ENCODE measurements around the gene OR4F15.
"Not testable (repeated sequence)": the region's sequence is repeated elsewhere in the genome, so short reads cannot be mapped to it uniquely, and the experiment has no call there.

OR4F15 gene

DNA sequence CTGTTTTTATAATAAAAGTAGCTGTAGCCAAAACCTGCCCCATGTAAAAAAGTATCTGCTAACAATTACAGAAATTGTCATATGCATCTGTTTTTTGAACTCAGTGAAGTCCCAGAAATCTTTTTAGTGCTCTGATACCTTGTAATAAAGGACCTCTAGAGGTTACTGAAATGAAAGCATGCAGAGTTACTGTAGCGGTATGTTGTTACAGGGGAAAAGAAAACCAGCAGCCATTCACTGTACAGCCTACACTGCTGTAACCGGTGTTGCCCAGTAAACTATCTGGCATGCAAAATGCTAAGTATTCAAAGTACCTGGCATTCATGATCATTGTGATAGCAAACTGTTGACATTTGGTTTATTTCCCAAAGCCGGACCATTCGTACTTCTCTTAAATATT, 21.3 kb upstream of the OR4F15 start:
- H3K4me1 Mint-ChIP-seq, H3K4me3 Mint-ChIP-seq, DNase-seq, H3K27ac Mint-ChIP-seq, ATAC-seq, H3K27me3 Mint-ChIP-seq, H3K9me3 Mint-ChIP-seq: not testable (repeated sequence)

GRCh38 chr15:101793981-101794380, 18.0 kb upstream of the OR4F15 start:
- not testable (repeated sequence) for H3K4me1 Mint-ChIP-seq, ATAC-seq, H3K27ac Mint-ChIP-seq, H3K4me3 Mint-ChIP-seq, H3K9me3 Mint-ChIP-seq, DNase-seq
- peaks cover 14% of the 10 kb centered on the region for H3K27me3 Mint-ChIP-seq

GRCh38 chr15:101795455-101795854, 16.5 kb upstream of the OR4F15 start:
- Mint-ChIP-seq H3K4me1 (no peaks in the 10 kb centered on the region), H3K4me3 (no peak overlapping the region), H3K9me3 (no peaks in the 10 kb centered on the region), H3K27ac (no peak overlapping the region), H3K27me3 (peaks cover 14% of the 10 kb centered on the region)
- DNase-seq (no peak), ATAC-seq (no peak)

DNA sequence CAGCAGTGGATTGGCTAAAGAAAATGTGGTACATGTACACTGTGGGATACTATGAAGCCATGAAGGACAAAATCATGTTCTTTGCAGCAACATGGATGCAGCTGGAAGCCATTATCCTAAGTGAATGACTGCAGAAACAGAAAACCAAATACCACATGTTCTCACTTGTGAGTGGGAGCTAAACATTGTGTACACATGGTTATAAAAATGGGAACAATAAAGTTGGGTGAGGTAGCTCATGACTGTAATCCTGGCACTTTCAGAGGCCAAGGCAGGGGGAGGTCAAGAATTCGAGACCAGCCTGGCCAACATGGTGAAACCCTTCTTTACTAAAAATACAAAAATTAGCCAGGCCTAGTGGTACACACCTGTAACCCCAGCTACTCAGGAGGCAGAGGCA, 12.3 kb upstream of the OR4F15 start:
- Mint-ChIP-seq H3K4me3 (no peak overlapping the region), H3K9me3 (no peaks in the 10 kb centered on the region), H3K27me3 (peaks cover 36% of the 10 kb centered on the region), H3K4me1 (no peaks in the 10 kb centered on the region), H3K27ac (no peak overlapping the region)
- DNase-seq (no peak), ATAC-seq (no peak)

GRCh38 chr15:101801048-101801447, 11.0 kb upstream of the OR4F15 start:
- ATAC-seq (no peak), DNase-seq (no peak)
- H3K9me3 Mint-ChIP-seq: no peaks in the 10 kb centered on the region
- no peak overlapping the region for H3K27ac Mint-ChIP-seq
- H3K4me3 Mint-ChIP-seq: no peak overlapping the region
- H3K27me3 Mint-ChIP-seq: peaks cover 43% of the 10 kb centered on the region
- no peaks in the 10 kb centered on the region for H3K4me1 Mint-ChIP-seq

GRCh38 chr15:101803209-101803608, 8.8 kb upstream of the OR4F15 start, which contains the start of gene OR4F6:
Gene OR4F6 (plus strand): TSS chr15:101803509. CDS start chr15:101805720, 2,211 bp downstream.
- Mint-ChIP-seq H3K4me1 (no peaks in the 10 kb centered on the region), H3K27me3 (peaks cover 41% of the 10 kb centered on the region), H3K4me3 (no peak within 1 kb of the TSS), H3K27ac (no peak within 1 kb of the TSS), H3K9me3 (no peaks in the 10 kb centered on the region)
- DNase-seq (no peak), ATAC-seq (no peak)

GRCh38 chr15:101803676-101804075, 8.3 kb upstream of the OR4F15 start:
- Mint-ChIP-seq H3K27ac (no peak overlapping the region), H3K4me1 (no peaks in the 10 kb centered on the region), H3K27me3 (peaks cover 39% of the 10 kb centered on the region), H3K4me3 (no peak overlapping the region), H3K9me3 (no peaks in the 10 kb centered on the region)
- ATAC-seq (no peak), DNase-seq (no peak)

DNA sequence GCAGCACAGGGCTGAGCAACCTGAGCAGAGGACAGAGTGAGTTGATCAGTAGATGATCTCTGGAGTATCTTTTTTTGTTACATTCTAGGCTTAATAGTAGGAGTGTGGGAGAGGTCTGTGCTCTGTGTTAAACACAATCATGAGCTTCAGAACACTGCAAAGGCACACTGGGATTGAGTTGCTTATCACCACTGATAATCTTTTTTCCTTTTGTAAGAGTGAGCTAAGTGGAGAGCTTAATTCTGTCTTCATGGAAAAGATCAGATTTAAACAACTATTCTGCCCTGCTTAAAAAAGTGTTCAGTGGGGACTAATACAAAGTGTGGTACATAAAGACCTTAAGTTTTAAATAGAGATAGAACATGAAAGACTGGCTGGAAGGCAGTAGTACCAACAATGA, 7.6 kb upstream of the OR4F15 start:
- DNase-seq (no peak), ATAC-seq (no peak)
- no peaks in the 10 kb centered on the region for H3K9me3 Mint-ChIP-seq
- H3K27ac Mint-ChIP-seq: no peak overlapping the region
- H3K4me3 Mint-ChIP-seq: no peak overlapping the region
- peaks cover 39% of the 10 kb centered on the region for H3K27me3 Mint-ChIP-seq
- no peaks in the 10 kb centered on the region for H3K4me1 Mint-ChIP-seq

DNA sequence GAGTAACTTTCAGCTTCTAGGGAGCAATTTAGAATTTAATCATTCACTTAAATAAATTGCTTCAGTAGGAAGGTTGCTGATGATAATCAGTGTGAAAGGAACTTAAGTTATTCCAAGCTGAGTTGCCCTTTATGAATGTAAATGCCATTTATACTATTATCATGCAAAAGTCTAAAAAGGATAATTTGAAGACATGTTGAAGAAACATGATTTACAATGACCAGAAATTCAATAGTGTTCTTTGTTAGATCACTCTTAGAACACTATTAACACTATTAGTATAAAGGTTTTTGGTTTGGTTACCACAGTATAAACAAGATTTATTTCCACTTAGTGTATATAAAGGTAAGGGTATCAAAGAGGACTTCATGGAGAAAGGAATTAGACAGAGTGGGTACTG, 7.1 kb upstream of the OR4F15 start:
- Mint-ChIP-seq H3K9me3 (no peaks in the 10 kb centered on the region), H3K4me1 (no peaks in the 10 kb centered on the region), H3K4me3 (no peak overlapping the region)

DNA sequence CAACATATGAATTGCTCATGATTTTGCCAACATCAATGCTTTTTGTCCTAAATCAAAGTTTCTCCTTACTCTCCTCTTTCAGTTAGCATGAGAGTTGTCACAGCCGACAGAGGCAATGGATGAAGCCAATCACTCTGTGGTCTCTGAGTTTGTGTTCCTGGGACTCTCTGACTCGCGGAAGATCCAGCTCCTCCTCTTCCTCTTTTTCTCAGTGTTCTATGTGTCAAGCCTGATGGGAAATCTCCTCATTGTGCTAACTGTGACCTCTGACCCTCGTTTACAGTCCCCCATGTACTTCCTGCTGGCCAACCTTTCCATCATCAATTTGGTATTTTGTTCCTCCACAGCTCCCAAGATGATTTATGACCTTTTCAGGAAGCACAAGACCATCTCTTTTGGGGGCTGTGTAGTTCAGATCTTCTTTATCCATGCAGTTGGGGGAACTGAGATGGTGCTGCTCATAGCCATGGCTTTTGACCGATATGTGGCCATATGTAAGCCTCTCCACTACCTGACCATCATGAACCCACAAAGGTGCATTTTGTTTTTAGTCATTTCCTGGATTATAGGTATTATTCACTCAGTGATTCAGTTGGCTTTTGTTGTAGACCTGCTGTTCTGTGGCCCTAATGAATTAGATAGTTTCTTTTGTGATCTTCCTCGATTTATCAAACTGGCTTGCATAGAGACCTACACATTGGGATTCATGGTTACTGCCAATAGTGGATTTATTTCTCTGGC, 6.2 kb upstream of the OR4F15 start:
- peaks cover 44% of the 10 kb centered on the region for H3K27me3 Mint-ChIP-seq
- no peaks in the 10 kb centered on the region for H3K9me3 Mint-ChIP-seq
- DNase-seq (no peak), ATAC-seq (no peak)
- H3K4me1 Mint-ChIP-seq: no peaks in the 10 kb centered on the region
- H3K4me3 Mint-ChIP-seq: no peak overlapping the region
- no peak overlapping the region for H3K27ac Mint-ChIP-seq

More for the DNA sequence above, 7.1 kb upstream of the OR4F15 start:
- ATAC-seq (no peak), DNase-seq (no peak)
- Mint-ChIP-seq H3K27ac (no peak overlapping the region), H3K27me3 (peaks cover 39% of the 10 kb centered on the region)

DNA sequence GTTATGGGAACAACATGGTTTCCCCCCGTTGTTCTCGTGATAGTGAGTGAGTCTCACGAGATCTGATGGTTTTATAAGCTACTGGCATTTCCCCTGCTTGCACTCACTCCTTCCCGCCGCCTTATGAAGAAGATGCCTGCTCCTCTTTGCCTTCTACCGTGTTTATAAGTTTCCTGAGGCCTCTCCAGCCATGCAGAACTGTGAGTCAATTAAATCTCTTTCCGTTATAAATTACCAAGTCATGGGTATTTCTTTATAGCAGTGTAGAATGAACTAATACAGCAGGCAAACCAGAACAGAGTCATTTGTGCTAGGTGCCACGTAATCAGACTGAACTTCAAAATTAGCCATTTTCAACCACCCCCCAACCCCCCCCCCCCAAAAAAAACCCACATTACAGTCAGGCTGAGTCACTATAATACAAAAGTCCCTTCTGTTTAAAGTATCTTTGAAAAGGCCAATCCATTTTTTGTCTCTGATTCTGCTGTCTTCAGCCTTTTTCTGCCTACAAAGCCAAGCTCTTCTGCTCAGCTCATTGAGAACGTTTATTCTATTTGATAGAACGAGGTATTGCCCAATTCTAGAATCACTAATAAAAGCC, 4.6 kb upstream of the OR4F15 start:
- ATAC-seq: no peak
- Mint-ChIP-seq H3K4me3 (no peak overlapping the region), H3K4me1 (no peaks in the 10 kb centered on the region), H3K9me3 (no peaks in the 10 kb centered on the region), H3K27ac (no peak overlapping the region), H3K27me3 (peaks cover 46% of the 10 kb centered on the region)
- no peak for DNase-seq

DNA sequence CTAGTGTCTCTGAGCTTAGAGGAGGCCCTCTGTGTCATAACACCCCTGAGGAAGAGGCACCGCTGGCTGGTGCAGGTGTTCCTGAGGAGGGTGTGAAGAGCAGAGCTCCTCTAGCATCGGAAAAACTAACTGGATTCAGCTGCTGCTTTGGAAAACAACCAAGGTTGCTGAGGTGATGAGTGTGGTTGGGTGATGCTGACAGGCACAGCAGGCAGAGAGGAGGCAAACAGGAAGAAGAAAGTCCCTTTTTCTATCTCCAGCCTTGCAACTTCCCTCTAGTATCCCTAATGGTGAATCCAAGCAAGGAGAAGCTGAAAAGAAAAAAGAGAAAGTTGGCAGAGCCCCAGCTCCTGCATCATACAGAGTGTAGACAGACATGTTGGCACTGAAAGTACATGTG, 3.8 kb upstream of the OR4F15 start:
- no peak overlapping the region for H3K4me3 Mint-ChIP-seq
- H3K9me3 Mint-ChIP-seq: no peaks in the 10 kb centered on the region
- no peaks in the 10 kb centered on the region for H3K4me1 Mint-ChIP-seq
- no peak overlapping the region for H3K27ac Mint-ChIP-seq
- H3K27me3 Mint-ChIP-seq: peaks cover 51% of the 10 kb centered on the region
- DNase-seq (no peak), ATAC-seq (no peak)

DNA sequence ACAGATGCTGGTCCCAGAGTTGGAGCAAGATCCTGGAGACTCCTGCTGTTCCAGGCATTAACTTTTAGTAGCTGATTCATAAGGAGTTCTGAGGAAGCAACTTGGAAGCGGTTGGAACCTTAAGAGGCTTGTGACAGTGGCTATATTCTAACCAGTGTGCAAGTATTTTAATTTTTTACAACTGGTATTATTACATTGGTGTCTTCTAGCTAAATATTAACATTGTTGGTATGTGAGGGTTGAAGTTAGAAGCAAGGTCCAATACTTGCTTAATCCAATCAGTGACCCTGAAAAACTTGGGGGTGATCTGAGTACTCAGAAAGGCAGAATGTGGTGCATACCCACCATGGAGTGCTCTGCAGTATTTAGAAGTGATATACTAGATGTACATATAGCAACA, 1.5 kb upstream of the OR4F15 start:
- Mint-ChIP-seq H3K27ac (no peak overlapping the region), H3K27me3 (peaks cover 50% of the 10 kb centered on the region), H3K4me1 (no peaks in the 10 kb centered on the region), H3K4me3 (no peak overlapping the region), H3K9me3 (no peaks in the 10 kb centered on the region)
- ATAC-seq (no peak), DNase-seq (no peak)

DNA sequence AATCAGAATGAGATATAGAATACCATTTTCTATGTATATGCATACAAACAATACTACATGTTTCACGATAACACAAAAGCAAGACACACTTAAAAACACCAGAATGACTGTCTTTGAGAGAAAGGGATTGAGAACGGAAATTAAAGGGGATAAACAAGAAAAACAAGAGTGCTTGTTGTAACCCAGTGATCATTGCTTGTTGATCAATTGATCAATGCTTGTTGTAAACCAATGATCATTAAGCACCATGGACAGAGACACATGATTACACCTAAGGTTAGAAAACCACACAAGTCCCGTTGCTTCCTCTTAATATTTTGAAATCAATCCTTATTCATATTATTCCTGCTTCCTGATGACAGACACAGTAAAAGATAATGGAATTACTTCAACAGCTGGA, 1.1 kb upstream of the OR4F15 start:
- peaks cover 50% of the 10 kb centered on the region for H3K27me3 Mint-ChIP-seq

GRCh38 chr15:101813803-101814534, 2.0 kb downstream of the OR4F15 start:
- DNase-seq: no peak
- H3K27me3 Mint-ChIP-seq: peaks cover 63% of the 10 kb centered on the region
- no peak overlapping the region for H3K4me3 Mint-ChIP-seq

More for the DNA sequence above, 1.1 kb upstream of the OR4F15 start:
- H3K9me3 Mint-ChIP-seq: no peaks in the 10 kb centered on the region
- H3K27ac Mint-ChIP-seq: no peak overlapping the region
- H3K4me1 Mint-ChIP-seq: no peaks in the 10 kb centered on the region
- DNase-seq: no peak
- no peak for ATAC-seq
- no peak overlapping the region for H3K4me3 Mint-ChIP-seq

GRCh38 chr15:101820781-101821180, 8.8 kb downstream of the OR4F15 start:
- DNase-seq (no peak), ATAC-seq (no peak)
- H3K27ac Mint-ChIP-seq: no peak overlapping the region
- H3K27me3 Mint-ChIP-seq: peaks cover 60% of the 10 kb centered on the region
- no peak overlapping the region for H3K4me3 Mint-ChIP-seq
- H3K9me3 Mint-ChIP-seq: no peaks in the 10 kb centered on the region
- no peaks in the 10 kb centered on the region for H3K4me1 Mint-ChIP-seq

More at GRCh38 chr15:101813803-101814534, 2.0 kb downstream of the OR4F15 start:
- no peaks in the 10 kb centered on the region for H3K4me1 Mint-ChIP-seq
- no peak for ATAC-seq
- no peak overlapping the region for H3K27ac Mint-ChIP-seq
- no peaks in the 10 kb centered on the region for H3K9me3 Mint-ChIP-seq
